ENCODE measurements around the gene COL11A1.

Gene COL11A1

DNA sequence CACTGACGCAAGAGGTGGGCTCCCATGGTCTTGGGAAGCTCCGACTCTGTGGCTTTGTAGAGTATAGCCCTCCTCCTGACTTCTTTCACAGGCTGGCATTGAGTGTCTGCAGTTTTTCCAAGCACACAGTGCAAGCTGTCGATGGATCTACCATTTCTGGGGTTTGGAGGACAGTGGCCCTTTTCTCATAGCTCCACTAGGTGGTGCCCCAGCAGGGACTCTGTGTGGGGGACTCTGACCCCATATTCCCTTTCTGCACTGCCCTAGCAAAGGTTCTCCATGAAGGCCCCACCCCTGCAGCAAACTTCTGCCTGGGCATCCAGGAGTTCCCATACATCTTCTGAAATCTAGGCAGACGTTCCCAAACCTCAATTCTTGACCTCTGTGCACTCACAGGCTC lies 236.2 kb downstream of the COL11A1 start:
- ChIA-PET POLR2A (no interaction called here), CTCF (no interaction called here)
- 86% methylated on average over 4 of the region's 4 CpGs for WGBS (ENCODE audit: insufficient coverage)

DNA sequence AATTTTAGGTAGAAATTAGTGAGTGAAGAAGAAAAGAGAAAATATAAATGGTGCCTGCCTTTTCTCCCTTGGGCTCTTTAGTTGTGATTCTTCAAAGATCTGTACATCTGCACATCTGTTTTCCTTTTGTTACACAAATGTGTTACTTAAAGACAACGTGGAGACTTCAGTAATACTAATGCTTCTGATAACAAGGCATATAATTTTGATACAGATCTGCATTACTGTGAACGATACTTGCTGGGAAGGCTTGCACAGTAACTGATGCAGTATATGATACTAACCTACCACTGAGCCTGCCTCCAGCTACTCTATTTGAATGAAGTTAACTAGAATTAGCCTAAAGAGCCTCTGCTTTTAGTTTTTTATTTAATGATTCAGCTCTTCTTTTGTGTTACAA lies 244.6 kb downstream of the COL11A1 start:
- H3K4me1 ChIP-seq (ENCODE audit: control extremely low read depth in 1 of 4, control insufficient read depth in 4 of 4, insufficient read depth in 4 of 4, low read length in 3 of 4) = no peaks in the 10 kb centered on the region
- no peaks in the 10 kb centered on the region for H3K36me3 ChIP-seq (ENCODE audit: control insufficient read depth in 4 of 4, insufficient read depth in 4 of 4, low read length in 3 of 4)
- no peak for DNase-seq
- no peaks in the 10 kb centered on the region for H3K9me3 ChIP-seq (ENCODE audit: control extremely low read depth in 1 of 5, control insufficient read depth in 4 of 5, insufficient read depth in 2 of 5, low read depth in 1 of 5, low read length in 4 of 5)
- WGBS (ENCODE audit: insufficient coverage) = 100% methylated on average over 1 of the region's 2 CpGs
- no peak overlapping the region for H3K4me3 ChIP-seq (ENCODE audit: control insufficient read depth in 1 of 7, extremely low read depth in 1 of 7, insufficient read depth in 4 of 7, low read depth in 2 of 7, low read length in 6 of 7)
- ChIA-PET POLR2A (no interaction called here), CTCF (no interaction called here)
- H3K27ac ChIP-seq (ENCODE audit: insufficient read depth in 1 of 2, low read depth in 1 of 2, low read length in 2 of 2, poor library complexity in 1 of 2, severe bottlenecking in 2 of 2) = no peak overlapping the region
- H3K27me3 ChIP-seq (replicated peaks in 2 of 5; ENCODE audit: control insufficient read depth in 4 of 5, insufficient read depth in 5 of 5, low read length in 4 of 5) = no peaks in the 10 kb centered on the region

More for the DNA sequence above, 236.2 kb downstream of the COL11A1 start:
- no peaks in the 10 kb centered on the region for H3K4me1 ChIP-seq (ENCODE audit: control extremely low read depth in 1 of 4, control insufficient read depth in 4 of 4, insufficient read depth in 4 of 4, low read length in 3 of 4)
- no peak for DNase-seq
- H3K4me3 ChIP-seq (ENCODE audit: control insufficient read depth in 1 of 7, extremely low read depth in 1 of 7, insufficient read depth in 4 of 7, low read depth in 2 of 7, low read length in 6 of 7) = no peak overlapping the region
- H3K27me3 ChIP-seq (replicated peaks in 2 of 5; ENCODE audit: control insufficient read depth in 4 of 5, insufficient read depth in 5 of 5, low read length in 4 of 5) = no peaks in the 10 kb centered on the region
- no peaks in the 10 kb centered on the region for H3K9me3 ChIP-seq (ENCODE audit: control extremely low read depth in 1 of 5, control insufficient read depth in 4 of 5, insufficient read depth in 2 of 5, low read depth in 1 of 5, low read length in 4 of 5)
- H3K27ac ChIP-seq (ENCODE audit: insufficient read depth in 1 of 2, low read depth in 1 of 2, low read length in 2 of 2, poor library complexity in 1 of 2, severe bottlenecking in 2 of 2) = no peak overlapping the region
- H3K36me3 ChIP-seq (ENCODE audit: control insufficient read depth in 4 of 4, insufficient read depth in 4 of 4, low read length in 3 of 4) = no peaks in the 10 kb centered on the region

DNA sequence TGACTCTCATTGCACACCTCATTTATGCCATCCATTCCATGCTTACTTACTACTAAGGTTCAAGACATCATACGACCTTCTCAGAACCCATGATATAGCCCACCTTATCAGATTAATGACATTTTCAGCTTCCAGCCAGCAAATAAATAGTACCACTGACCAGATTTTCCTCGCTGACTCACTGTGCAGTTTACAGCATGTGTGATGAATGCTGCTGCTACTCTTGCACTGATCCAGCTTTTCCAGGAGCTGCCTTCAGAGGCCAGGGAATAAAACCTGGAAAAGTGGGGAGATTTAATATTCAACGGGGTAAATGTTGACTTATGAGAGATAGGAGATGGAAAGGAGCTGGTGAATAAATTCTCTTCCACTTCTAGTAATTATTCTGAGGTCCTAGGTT lies 247.1 kb downstream of the COL11A1 start:
- H3K36me3 ChIP-seq (ENCODE audit: control insufficient read depth in 4 of 4, insufficient read depth in 4 of 4, low read length in 3 of 4) = no peaks in the 10 kb centered on the region
- WGBS (ENCODE audit: insufficient coverage) = 94% methylated on average over 2 of the region's 3 CpGs
- H3K27ac ChIP-seq (ENCODE audit: insufficient read depth in 1 of 2, low read depth in 1 of 2, low read length in 2 of 2, poor library complexity in 1 of 2, severe bottlenecking in 2 of 2) = no peak overlapping the region
- no peaks in the 10 kb centered on the region for H3K4me1 ChIP-seq (ENCODE audit: control extremely low read depth in 1 of 4, control insufficient read depth in 4 of 4, insufficient read depth in 4 of 4, low read length in 3 of 4)
- ChIA-PET POLR2A (no interaction called here), CTCF (no interaction called here)
- DNase-seq = no peak
- H3K4me3 ChIP-seq (ENCODE audit: control insufficient read depth in 1 of 7, extremely low read depth in 1 of 7, insufficient read depth in 4 of 7, low read depth in 2 of 7, low read length in 6 of 7) = no peak overlapping the region
- H3K27me3 ChIP-seq (replicated peaks in 2 of 5; ENCODE audit: control insufficient read depth in 4 of 5, insufficient read depth in 5 of 5, low read length in 4 of 5) = no peaks in the 10 kb centered on the region
- H3K9me3 ChIP-seq (ENCODE audit: control extremely low read depth in 1 of 5, control insufficient read depth in 4 of 5, insufficient read depth in 2 of 5, low read depth in 1 of 5, low read length in 4 of 5) = no peaks in the 10 kb centered on the region

DNA sequence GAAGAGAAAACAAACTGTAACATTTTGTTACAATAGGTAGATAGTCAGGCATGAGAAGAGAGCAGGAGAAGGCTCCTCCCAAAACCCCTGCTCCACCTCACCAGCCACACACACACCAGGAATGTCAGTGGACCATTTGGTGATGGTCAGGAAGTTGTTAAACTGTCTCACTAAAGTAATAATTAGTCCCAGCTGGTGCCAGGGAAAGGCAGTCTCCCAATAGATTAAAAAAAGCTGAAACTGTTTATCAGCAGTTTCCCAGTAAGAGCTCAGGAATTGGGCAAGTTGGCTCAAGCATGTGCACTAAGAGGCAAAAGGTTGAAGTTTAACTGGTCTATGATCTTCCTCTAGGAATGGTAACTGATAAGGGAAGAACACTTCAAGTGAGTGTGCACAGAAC lies 249.6 kb downstream of the COL11A1 start:
- no peak overlapping the region for H3K27ac ChIP-seq (ENCODE audit: insufficient read depth in 1 of 2, low read depth in 1 of 2, low read length in 2 of 2, poor library complexity in 1 of 2, severe bottlenecking in 2 of 2)
- POLR2A ChIA-PET = no interaction called here
- CTCF ChIA-PET = no interaction called here
- H3K36me3 ChIP-seq (ENCODE audit: control insufficient read depth in 4 of 4, insufficient read depth in 4 of 4, low read length in 3 of 4) = no peaks in the 10 kb centered on the region
- H3K4me1 ChIP-seq (ENCODE audit: control extremely low read depth in 1 of 4, control insufficient read depth in 4 of 4, insufficient read depth in 4 of 4, low read length in 3 of 4) = no peaks in the 10 kb centered on the region
- no peaks in the 10 kb centered on the region for H3K27me3 ChIP-seq (replicated peaks in 2 of 5; ENCODE audit: control insufficient read depth in 4 of 5, insufficient read depth in 5 of 5, low read length in 4 of 5)
- H3K4me3 ChIP-seq (ENCODE audit: control insufficient read depth in 1 of 7, extremely low read depth in 1 of 7, insufficient read depth in 4 of 7, low read depth in 2 of 7, low read length in 6 of 7) = no peak overlapping the region
- DNase-seq = no peak
- H3K9me3 ChIP-seq (ENCODE audit: control extremely low read depth in 1 of 5, control insufficient read depth in 4 of 5, insufficient read depth in 2 of 5, low read depth in 1 of 5, low read length in 4 of 5) = peaks cover 0 to 4% (median 0%) of the 10 kb centered on the region in 5 experiments

DNA sequence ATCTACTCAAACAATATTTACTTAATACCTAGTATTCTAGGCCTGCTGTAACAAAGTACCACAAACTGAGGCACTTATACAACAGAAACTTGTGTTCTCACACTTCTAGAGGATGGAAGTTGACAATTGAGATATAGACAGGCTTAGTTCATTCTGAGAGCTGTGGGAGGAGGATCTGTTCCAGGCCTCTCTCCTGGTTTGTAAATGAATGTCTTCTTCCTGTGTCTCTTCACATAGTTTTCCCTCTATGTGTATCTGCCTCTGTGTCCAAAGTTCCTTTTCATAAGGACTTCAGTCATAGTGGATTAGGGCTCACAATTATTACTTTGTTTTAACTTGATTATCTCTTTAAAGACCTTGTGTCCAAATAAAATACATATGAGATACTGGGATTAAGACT lies 251.1 kb downstream of the COL11A1 start:
- H3K27ac ChIP-seq (ENCODE audit: insufficient read depth in 1 of 2, low read depth in 1 of 2, low read length in 2 of 2, poor library complexity in 1 of 2, severe bottlenecking in 2 of 2) = no peak overlapping the region
- H3K27me3 ChIP-seq (replicated peaks in 2 of 5; ENCODE audit: control insufficient read depth in 4 of 5, insufficient read depth in 5 of 5, low read length in 4 of 5) = no peaks in the 10 kb centered on the region
- CTCF ChIA-PET = no interaction called here
- no peak for DNase-seq
- POLR2A ChIA-PET = no interaction called here
- H3K36me3 ChIP-seq (ENCODE audit: control insufficient read depth in 4 of 4, insufficient read depth in 4 of 4, low read length in 3 of 4) = no peaks in the 10 kb centered on the region
- H3K9me3 ChIP-seq (ENCODE audit: control extremely low read depth in 1 of 5, control insufficient read depth in 4 of 5, insufficient read depth in 2 of 5, low read depth in 1 of 5, low read length in 4 of 5) = peaks cover 0 to 6% (median 3%) of the 10 kb centered on the region in 5 experiments
- no peak overlapping the region for H3K4me3 ChIP-seq (ENCODE audit: control insufficient read depth in 1 of 7, extremely low read depth in 1 of 7, insufficient read depth in 4 of 7, low read depth in 2 of 7, low read length in 6 of 7)
- H3K4me1 ChIP-seq (ENCODE audit: control extremely low read depth in 1 of 4, control insufficient read depth in 4 of 4, insufficient read depth in 4 of 4, low read length in 3 of 4) = no peaks in the 10 kb centered on the region

DNA sequence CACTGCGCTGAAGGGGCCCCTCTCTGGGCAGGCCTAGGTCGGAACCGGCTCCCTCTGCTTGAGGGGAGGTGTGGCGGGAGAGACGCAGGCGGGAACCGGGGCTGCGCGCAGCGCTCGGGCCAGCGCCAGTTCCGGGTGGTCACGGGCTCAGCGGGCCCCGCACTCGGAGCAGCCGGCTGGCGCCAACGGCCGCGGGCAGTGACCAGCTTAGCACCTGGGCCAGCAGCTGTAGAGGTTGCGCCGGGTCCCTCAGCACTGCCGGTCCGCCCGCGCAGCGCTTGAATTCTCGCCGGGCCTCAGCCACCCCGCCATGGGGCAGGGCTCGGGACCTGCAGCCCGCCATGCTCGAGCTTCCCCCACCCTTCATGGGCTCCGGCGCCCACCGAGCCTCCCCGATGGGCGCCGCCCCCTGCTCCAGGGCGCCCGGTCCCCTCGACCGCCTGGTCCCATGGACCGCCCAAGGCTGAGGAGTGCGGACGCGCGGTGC lies 254.6 kb downstream of the COL11A1 start:
- H3K9me3 ChIP-seq (ENCODE audit: control extremely low read depth in 1 of 5, control insufficient read depth in 4 of 5, insufficient read depth in 2 of 5, low read depth in 1 of 5, low read length in 4 of 5) = peaks cover 0 to 6% (median 3%) of the 10 kb centered on the region in 5 experiments
- no peaks in the 10 kb centered on the region for H3K36me3 ChIP-seq (ENCODE audit: control insufficient read depth in 4 of 4, insufficient read depth in 4 of 4, low read length in 3 of 4)
- DNase-seq = no peak
- CTCF ChIA-PET = no interaction called here
- H3K27ac ChIP-seq (ENCODE audit: insufficient read depth in 1 of 2, low read depth in 1 of 2, low read length in 2 of 2, poor library complexity in 1 of 2, severe bottlenecking in 2 of 2) = no peak overlapping the region
- no peaks in the 10 kb centered on the region for H3K27me3 ChIP-seq (replicated peaks in 2 of 5; ENCODE audit: control insufficient read depth in 4 of 5, insufficient read depth in 5 of 5, low read length in 4 of 5)
- WGBS (ENCODE audit: insufficient coverage) = 97% methylated on average over 36 of the region's 50 CpGs
- no peaks in the 10 kb centered on the region for H3K4me1 ChIP-seq (ENCODE audit: control extremely low read depth in 1 of 4, control insufficient read depth in 4 of 4, insufficient read depth in 4 of 4, low read length in 3 of 4)
- H3K4me3 ChIP-seq (ENCODE audit: control insufficient read depth in 1 of 7, extremely low read depth in 1 of 7, insufficient read depth in 4 of 7, low read depth in 2 of 7, low read length in 6 of 7) = no peak overlapping the region
- POLR2A ChIA-PET = no interaction called here

DNA sequence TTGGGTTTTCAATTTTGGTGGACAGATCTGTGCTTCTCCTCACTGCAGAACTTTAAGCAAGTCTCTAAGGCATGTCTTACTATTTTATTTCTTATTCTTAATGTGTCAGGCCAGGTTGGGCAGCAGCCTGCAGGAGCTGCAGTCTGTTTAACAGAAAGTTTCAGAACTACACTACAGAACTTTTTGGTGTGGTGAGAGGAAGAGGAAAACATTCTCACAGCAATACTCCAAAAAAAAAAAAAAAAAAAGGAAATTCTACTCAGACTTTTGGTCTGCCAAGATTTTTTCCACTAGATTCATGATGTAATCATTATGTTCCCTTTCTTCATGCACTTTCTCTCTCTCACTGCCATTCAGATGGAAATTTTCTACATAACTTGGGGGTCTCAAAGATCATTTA lies 255.2 kb downstream of the COL11A1 start:
- H3K9me3 ChIP-seq (ENCODE audit: control extremely low read depth in 1 of 5, control insufficient read depth in 4 of 5, insufficient read depth in 2 of 5, low read depth in 1 of 5, low read length in 4 of 5) = peaks cover 0 to 6% (median 3%) of the 10 kb centered on the region in 5 experiments
- no peaks in the 10 kb centered on the region for H3K36me3 ChIP-seq (ENCODE audit: control insufficient read depth in 4 of 4, insufficient read depth in 4 of 4, low read length in 3 of 4)
- no peaks in the 10 kb centered on the region for H3K27me3 ChIP-seq (replicated peaks in 2 of 5; ENCODE audit: control insufficient read depth in 4 of 5, insufficient read depth in 5 of 5, low read length in 4 of 5)
- CTCF ChIA-PET = no interaction called here
- POLR2A ChIA-PET = no interaction called here
- no peak overlapping the region for H3K4me3 ChIP-seq (ENCODE audit: control insufficient read depth in 1 of 7, extremely low read depth in 1 of 7, insufficient read depth in 4 of 7, low read depth in 2 of 7, low read length in 6 of 7)
- H3K27ac ChIP-seq (ENCODE audit: insufficient read depth in 1 of 2, low read depth in 1 of 2, low read length in 2 of 2, poor library complexity in 1 of 2, severe bottlenecking in 2 of 2) = no peak overlapping the region
- DNase-seq = no peak
- H3K4me1 ChIP-seq (ENCODE audit: control extremely low read depth in 1 of 4, control insufficient read depth in 4 of 4, insufficient read depth in 4 of 4, low read length in 3 of 4) = no peaks in the 10 kb centered on the region

DNA sequence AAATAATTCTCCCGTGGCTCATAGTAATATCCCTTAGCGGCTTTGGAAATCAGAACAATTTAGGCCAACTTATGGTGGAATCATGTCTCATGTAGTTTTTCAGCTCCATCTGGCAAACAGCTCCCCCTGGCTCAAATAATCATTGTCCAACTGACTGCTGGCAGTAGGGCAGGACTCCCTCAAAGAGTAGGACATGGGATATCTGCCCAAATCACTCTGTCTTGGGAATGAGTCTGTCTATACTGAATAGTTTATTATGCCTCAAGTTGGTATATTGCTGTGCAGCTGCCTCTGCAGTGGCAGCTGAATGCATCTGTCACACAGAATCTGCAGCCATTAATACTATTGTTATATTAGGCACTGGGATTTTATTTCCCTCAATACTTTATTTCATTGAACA lies 255.7 kb downstream of the COL11A1 start:
- Histone ChIP-seq H3K27me3 (replicated peaks in 2 of 5; ENCODE audit: control insufficient read depth in 4 of 5, insufficient read depth in 5 of 5, low read length in 4 of 5) (no peaks in the 10 kb centered on the region), H3K4me3 (ENCODE audit: control insufficient read depth in 1 of 7, extremely low read depth in 1 of 7, insufficient read depth in 4 of 7, low read depth in 2 of 7, low read length in 6 of 7) (no peak overlapping the region), H3K36me3 (ENCODE audit: control insufficient read depth in 4 of 4, insufficient read depth in 4 of 4, low read length in 3 of 4) (no peaks in the 10 kb centered on the region), H3K9me3 (ENCODE audit: control extremely low read depth in 1 of 5, control insufficient read depth in 4 of 5, insufficient read depth in 2 of 5, low read depth in 1 of 5, low read length in 4 of 5) (peaks cover 0 to 6% (median 3%) of the 10 kb centered on the region in 5 experiments), H3K27ac (ENCODE audit: insufficient read depth in 1 of 2, low read depth in 1 of 2, low read length in 2 of 2, poor library complexity in 1 of 2, severe bottlenecking in 2 of 2) (no peak overlapping the region), H3K4me1 (ENCODE audit: control extremely low read depth in 1 of 4, control insufficient read depth in 4 of 4, insufficient read depth in 4 of 4, low read length in 3 of 4) (no peaks in the 10 kb centered on the region)
- CTCF ChIA-PET = no interaction called here
- 75% methylated on average over 2 of the region's 2 CpGs for WGBS (ENCODE audit: insufficient coverage)
- no peak for DNase-seq
- POLR2A ChIA-PET = no interaction called here

Measured in common myeloid progenitor, CD34-positive (primary cell).